AG04449 (cell line): ENCODE data around the gene HDAC4.

Experiments used
- CTCF ChIA-PET: fragments of 350-600 bp; formaldehyde crosslinking; extraction: SDS; loops from one replicate; lab custom pipeline; 2021; ENCODE audit warnings: antibody characterized with exemption; lab: Yijun Ruan, JAX
- POLR2A ChIA-PET: fragments of 400-600, 350-600 bp; formaldehyde crosslinking; extraction: SDS; loops from one replicate; lab custom pipeline; 2020; ENCODE audit warnings: antibody characterized with exemption, inconsistent platforms; lab: Yijun Ruan, JAX
- DNase-seq: peaks from one replicate; pipeline ENCODE4 v3.0.0-alpha.2; 2010; ENCODE audit warnings: low read depth, low spot score
- H3K4me3 ChIP-seq: 2 replicates; pipeline ENCODE4 v1.5.1; 2011; ENCODE audit warnings: low read depth, mild to moderate bottlenecking, control low read depth, low read length
- TF ChIP-seq, protein P1 (sequence below): IDR thresholded peaks from one replicate; pipeline ENCODE4 v1.5.1; 2011; ENCODE audit warnings: mild to moderate bottlenecking, moderate library complexity, low read length, control low read depth, inconsistent platforms; ENCODE audit not compliant: insufficient read depth; ENCODE audit errors: missing control alignments

HDAC4 gene

DNA sequence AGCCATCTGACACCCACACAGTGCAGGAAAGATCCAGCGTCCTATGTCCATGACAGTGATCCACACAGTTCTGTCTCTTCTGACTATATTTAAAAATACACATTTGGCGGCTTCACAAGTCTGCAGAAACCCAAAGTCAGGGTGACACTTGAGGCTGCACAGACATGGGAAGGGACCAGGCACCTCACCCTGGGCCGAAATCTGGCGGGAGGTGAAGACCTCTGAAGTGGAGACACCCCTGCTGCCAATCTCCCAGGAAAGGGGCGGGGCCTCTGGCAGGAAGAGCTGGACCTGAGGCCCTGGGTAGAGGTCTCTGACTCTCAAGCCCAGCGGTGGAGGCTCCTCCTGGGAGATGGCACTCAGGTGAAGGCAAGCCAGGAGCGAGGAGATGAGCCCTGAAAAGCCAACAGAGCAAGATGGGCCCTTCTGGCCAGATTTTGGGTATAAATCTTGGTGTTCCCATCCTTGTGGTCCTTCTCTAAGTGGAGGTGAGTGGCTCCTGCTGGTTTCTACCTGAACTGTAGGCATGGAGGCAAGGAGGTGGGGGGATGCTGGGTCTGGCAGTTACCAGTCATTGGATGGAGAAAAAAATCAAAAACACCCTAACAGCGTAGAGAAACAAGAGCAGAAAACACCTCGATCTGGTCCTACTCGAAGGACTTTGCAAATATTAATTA lies 248.4 kb downstream of the HDAC4 start:
- POLR2A ChIA-PET: no interaction called here
- no peak for DNase-seq
- TF ChIP-seq, protein P1, sequence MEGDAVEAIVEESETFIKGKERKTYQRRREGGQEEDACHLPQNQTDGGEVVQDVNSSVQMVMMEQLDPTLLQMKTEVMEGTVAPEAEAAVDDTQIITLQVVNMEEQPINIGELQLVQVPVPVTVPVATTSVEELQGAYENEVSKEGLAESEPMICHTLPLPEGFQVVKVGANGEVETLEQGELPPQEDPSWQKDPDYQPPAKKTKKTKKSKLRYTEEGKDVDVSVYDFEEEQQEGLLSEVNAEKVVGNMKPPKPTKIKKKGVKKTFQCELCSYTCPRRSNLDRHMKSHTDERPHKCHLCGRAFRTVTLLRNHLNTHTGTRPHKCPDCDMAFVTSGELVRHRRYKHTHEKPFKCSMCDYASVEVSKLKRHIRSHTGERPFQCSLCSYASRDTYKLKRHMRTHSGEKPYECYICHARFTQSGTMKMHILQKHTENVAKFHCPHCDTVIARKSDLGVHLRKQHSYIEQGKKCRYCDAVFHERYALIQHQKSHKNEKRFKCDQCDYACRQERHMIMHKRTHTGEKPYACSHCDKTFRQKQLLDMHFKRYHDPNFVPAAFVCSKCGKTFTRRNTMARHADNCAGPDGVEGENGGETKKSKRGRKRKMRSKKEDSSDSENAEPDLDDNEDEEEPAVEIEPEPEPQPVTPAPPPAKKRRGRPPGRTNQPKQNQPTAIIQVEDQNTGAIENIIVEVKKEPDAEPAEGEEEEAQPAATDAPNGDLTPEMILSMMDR: no peak
- CTCF ChIA-PET: interaction anchor here (4.5 kb wide), 1 partner anchor 9 kb away, joined by 22 read pairs; no protein-coding TSS in a partner anchor
- no peak overlapping the region for H3K4me3 ChIP-seq

DNA sequence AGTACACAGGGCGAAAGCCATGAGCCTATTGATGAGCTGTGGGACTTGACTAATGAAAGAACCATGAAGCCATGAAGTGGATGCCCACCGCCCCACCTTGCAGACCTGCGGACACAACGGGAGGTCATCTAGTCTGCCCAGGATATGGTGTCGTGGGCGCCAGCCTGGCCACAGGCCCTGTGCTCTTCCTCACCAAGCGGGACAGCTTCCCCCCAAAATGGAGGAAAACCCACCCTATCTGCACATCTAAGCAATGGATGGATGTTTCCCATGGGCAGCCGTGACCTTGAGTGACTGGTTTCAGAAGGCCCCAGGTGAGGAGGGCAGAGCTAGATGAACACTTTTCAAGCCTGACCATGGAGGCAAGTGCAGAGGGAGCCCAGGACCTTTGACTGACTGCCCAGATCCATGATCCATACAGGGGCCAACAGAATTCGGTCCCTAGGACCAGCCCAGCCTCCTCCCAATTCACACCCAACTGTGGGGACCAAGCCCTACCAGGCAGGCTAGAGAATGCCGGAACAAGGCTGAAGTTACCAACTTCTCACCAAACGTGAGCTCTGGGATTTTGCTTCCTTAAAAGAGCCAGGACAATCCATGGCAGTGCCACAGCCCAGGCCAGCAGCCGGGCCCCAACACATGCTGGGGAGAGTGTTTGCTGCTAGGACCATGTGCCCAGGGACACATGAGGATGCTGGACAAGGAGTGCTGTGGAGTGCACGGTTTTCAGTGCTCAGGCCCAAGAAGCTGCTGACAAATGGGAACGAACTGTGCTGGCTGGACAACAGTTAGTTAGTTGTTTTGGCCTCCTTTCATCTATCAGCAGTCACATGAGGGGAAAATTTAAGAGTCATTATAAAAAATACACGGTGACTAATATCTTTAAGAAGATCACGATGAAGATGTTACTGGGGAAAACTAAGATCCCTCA lies 249.4 kb downstream of the HDAC4 start:
- TF ChIP-seq, protein P1: no peak
- ChIA-PET CTCF (interaction anchor here (4.5 kb wide), 1 partner anchor 8 kb away, joined by 22 read pairs; no protein-coding TSS in a partner anchor), POLR2A (no interaction called here)
- no peak for DNase-seq
- no peak overlapping the region for H3K4me3 ChIP-seq

DNA sequence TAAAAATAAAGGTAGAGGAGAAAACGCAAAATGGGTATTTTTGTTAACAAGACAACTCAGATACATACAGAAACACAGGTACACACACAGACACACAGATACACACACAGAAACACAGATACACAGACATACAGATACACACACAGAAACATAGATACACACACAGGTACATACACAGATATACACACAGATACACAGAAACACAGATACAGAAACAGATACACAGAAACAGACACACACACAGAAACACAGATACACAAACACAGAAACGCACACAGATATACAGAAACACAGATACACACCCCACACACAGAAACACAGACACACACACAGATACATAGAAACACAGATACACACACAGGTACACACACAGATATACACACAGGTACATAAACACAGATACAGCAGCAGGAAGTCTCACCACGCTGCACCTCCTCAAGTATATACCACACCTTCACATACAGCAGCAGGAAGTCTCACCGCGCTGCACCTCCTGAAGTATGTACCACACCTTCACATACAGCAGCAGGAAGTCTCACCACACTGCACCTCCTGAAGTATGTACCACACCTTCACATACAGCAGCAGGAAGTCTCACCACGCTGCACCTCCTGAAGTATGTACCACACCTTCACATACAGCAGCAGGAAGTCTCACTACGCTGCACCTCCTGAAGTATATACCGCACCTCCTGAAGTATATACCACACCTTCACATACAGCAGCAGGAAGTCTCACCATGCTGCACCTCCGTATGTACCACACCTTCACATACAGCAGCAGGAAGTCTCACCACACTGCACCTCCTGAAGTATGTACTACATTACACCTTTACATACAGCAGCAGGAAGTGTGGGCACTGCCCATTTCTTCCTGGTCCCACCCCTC lies 250.5 kb downstream of the HDAC4 start:
- POLR2A ChIA-PET: no interaction called here
- H3K4me3 ChIP-seq: no peak overlapping the region
- TF ChIP-seq, protein P1: no peak
- CTCF ChIA-PET: no interaction called here
- DNase-seq: no peak

DNA sequence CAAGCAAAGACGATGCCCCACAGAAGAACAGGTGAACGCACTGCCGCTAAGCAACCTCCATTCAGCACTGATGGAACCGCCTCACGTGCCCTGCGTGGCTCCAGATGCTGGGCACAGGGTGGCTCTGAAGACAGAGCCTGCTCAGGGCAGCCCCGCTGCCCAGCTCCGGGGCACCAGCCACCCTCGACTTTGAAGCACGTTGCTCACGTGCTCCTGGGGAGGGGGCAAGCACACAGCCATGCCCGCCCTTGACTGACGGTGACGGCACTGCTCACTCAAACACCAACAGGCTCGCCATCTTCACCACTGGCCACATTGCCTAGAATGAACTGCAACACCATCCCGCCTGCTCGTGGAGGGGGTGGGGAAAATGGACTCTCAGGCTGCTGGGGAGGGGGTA lies 251.3 kb downstream of the HDAC4 start:
- TF ChIP-seq, protein P1: no peak
- DNase-seq: no peak
- ChIA-PET POLR2A (no interaction called here), CTCF (no interaction called here)
- H3K4me3 ChIP-seq: no peak overlapping the region

DNA sequence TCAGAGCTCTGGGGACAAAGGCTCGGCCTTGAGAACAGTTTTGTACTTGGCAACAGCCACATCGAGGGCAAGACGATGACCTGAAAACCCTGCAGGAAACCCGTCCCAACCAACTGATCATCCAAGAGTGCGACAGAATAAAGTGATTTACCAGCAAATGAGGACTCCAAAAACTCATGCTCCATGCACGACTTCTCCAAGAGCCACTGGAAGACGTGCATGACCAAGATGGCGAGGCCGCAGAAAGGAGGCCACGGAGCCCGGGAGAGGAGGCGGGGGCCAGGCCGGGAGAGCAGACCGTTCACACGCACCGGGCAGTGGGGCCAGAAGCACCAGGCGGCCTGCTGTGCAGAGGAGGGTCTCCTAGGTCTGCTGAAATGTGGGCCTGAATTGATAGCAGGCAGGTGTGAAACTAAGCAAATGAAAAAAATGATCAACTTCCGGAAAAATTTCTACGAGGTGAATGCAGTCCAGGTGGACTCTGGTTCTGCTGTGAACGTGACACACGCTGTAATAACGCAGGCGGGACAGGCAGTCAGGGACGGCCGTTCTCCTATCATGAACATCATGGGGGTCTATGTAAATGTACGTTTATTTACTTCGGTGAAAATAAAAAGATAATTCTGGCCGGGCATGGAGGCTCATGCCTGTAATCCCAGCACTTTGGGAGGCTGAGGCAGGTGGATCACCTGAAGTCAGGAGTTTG lies 252.2 kb downstream of the HDAC4 start:
- ChIA-PET CTCF (no interaction called here), POLR2A (no interaction called here)
- DNase-seq: no peak
- no peak overlapping the region for H3K4me3 ChIP-seq
- TF ChIP-seq, protein P1: no peak
